Measurements from ENCODE around the gene GGN. TPM values are rescaled to one million over a fixed set of nuclear protein-coding genes. Genes with fewer than 3 reads are reported as not detected.

GGN gene
- total RNA-seq, 1 experiment from 2014 or later: 0.47 TPM

GRCh38 chr19:38389957-38390924, 2.4 kb upstream of the GGN start:
- ATAC-seq (no peak), DNase-seq (ENCODE audit: low read depth, low spot score) (no peak)
- Histone ChIP-seq H3K79me2 (ENCODE audit: insufficient read depth, low read length) (no peaks in the 10 kb centered on the region), H3K4me1 (ENCODE audit: control insufficient read depth in 1 of 2, insufficient read depth in 2 of 2, low read length in 2 of 2) (peaks cover 11 to 52% of the 10 kb centered on the region in 2 experiments), H3K9me2 (ENCODE audit: insufficient read depth) (no peaks in the 10 kb centered on the region), H3K9ac (ENCODE audit: low read length) (no peak overlapping the region), H3K4me3 (replicated peaks in 1 of 2; ENCODE audit: low read depth in 1 of 2, low read length in 2 of 2) (no peak overlapping the region; a peak in 1 of 4 replicates), H2AFZ (ENCODE audit: low read depth, low read length, poor library complexity, severe bottlenecking) (no peak overlapping the region), H3K4me2 (ENCODE audit: low read length) (peak overlapping the region; percentile 14; the same call in 1 of the 2 replicates), H3K36me3 (ENCODE audit: control insufficient read depth in 1 of 2, insufficient read depth in 2 of 2, low read length in 2 of 2) (no peaks in the 10 kb centered on the region), H4K20me1 (ENCODE audit: insufficient read depth) (no peaks in the 10 kb centered on the region), H3K27ac (ENCODE audit: low read depth, low read length) (no peak overlapping the region), H3K9me3 (ENCODE audit: control insufficient read depth in 1 of 2, insufficient read depth in 1 of 2, low read depth in 1 of 2, low read length in 2 of 2) (no peaks in the 10 kb centered on the region), H3K27me3 (ENCODE audit: insufficient read depth, low read length) (no peaks in the 10 kb centered on the region)
- ChIA-PET CTCF (interaction anchor here (4.0 kb wide), 1 partner anchor 13 kb away, joined by 49 read pairs; the partner anchor contains the start of gene FAM98C), POLR2A (interaction anchor here (1.7 kb wide), 1 partner anchor 13 kb away, joined by 8 read pairs; the partner anchor contains the start of gene FAM98C), RAD21 (ENCODE audit: low non-redundant PET in 1 of 2, low total read pairs in 2 of 2, uncharacterized antibody in 2 of 2, unreplicated experiment in 2 of 2) (interaction anchor here (0.7 to 3.2 kb wide), 2 partner anchors 13 to 117 kb away, joined by 6 to 11 read pairs; partner anchors contain the start of gene FAM98C (in 1 of the 2))
- intact Hi-C loops (cut with micrococcal nuclease): no loop called here
- no TSS peak for BruUV-seq (replicated peaks)
- no peak for TF ChIP-seq EZH2 (IDR thresholded peaks at IDR 0.05)
- no peak for TF ChIP-seq CTCF (IDR thresholded peaks at IDR 0.05 in 2 of 3, conservative IDR thresholded peaks at IDR 0.05 in 1 of 3; ENCODE audit: borderline replicate concordance in 1 of 3, insufficient read depth in 1 of 3, low read depth in 2 of 3, low read length in 2 of 3)
- TF ChIP-seq SIN3A (IDR thresholded peaks at IDR 0.05; ENCODE audit: low read depth): no peak
- TF ChIP-seq JUND (IDR thresholded peaks at IDR 0.05): no peak
- TF ChIP-seq EGR1 (IDR thresholded peaks at IDR 0.05; ENCODE audit: low read depth): no peak
- no peak for TF ChIP-seq SP1 (IDR thresholded peaks at IDR 0.05; ENCODE audit: low read depth)
- no peak for TF ChIP-seq ATF3 (IDR thresholded peaks at IDR 0.05)
- TF ChIP-seq SRF (IDR thresholded peaks at IDR 0.05; ENCODE audit: low read depth): no peak
- TF ChIP-seq TCF7L2 (IDR thresholded peaks at IDR 0.05; ENCODE audit: borderline replicate concordance, extremely low read depth, insufficient read depth, insufficient read length): no peak

Data from HCT116 (cell line).